ENCODE data around the gene GOLGA8H. TPM values are rescaled to one million over a fixed set of nuclear protein-coding genes. Genes with fewer than 3 reads are reported as not detected.
A peak's percentile ranks its signal among the peaks of the same experiment; 100 is the strongest.
"Not testable (repeated sequence)": the region's sequence is repeated elsewhere in the genome, so short reads cannot be mapped to it uniquely, and the experiment has no call there.

The GOLGA8H gene, protein sequence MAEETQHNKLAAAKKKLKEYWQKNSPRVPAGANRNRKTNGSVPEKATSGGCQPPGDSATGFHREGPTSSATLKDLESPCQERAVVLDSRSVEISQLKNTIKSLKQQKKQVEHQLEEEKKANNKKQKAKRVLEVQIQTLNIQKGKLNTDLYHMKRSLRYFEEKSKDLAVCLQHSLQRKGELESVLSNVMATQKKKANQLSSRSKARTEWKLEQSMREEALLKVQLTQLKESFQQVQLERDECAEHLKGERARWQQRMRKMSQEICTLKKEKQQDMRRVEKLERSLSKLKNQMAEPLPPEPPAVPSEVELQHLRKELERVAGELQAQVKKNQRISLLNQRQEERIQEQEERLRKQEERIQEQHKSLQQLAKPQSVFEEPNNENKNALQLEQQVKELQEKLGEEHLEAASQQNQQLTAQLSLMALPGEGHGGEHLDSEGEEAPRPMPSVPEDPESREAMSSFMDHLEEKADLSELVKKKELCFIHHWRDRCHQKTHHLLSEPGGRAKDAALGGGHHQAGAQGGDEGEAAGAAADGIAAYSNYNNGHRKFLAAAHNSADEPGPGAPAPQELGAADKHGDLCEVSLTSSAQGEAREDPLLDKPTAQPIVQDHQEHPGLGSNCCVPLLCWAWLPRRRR
- total RNA-seq (2014; rRNA removed; shearing (Covaris generic)), result 1.2 and 2.1 TPM in 2 replicates

DNA sequence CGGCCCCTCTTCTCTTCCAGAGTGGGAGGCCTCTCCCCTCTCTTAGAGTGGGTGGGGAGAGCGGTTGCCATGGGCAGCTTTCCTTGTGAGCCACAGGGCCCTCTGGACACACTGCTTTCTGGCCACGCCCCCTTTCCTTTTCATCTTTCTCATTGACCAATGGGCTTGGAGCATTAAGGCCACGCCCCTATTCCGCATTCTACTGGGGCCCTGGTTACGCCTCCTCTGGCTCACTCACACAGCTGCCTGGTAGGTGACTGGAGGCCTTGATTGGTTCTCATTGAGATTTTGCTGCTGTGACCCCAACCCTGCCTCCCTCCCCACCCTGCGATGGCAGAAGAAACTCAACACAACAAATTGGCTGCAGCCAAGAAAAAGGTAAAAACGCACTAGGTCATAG lies at the start of gene GOLGA8H:
Gene GOLGA8H (plus strand): TSS at position 233 of the 400 bp plus-strand sequence. CDS start 98 bp downstream, at position 331.
- H3K27ac ChIP-seq; H3K9me3 ChIP-seq (replicated peaks); H3K27me3 ChIP-seq; H3K36me3 ChIP-seq; H3K4me3 ChIP-seq; H3K4me1 ChIP-seq: not testable (repeated sequence)
- peak in 1 of 2 experiments; percentile 6 for DNase-seq

DNA sequence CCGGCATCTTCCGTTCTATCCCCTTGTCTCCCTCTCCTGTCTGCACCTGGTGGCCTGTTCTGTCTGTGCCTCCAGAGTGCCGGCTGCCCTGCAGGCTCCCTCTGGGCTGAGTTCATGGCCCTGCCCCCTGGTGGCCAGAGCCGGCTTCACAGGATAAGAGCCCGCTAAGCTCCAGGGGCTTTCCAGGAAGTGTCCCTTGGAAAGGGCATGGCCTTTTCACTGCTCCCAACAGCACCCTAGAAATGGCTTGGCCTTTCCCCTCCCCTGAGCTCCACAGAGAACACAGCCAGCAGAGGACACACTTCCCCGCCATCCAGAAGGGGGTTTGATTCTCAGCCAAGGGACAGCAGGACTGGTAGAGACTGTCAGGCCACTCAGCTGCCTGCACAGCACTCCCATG lies 36.9 kb upstream of the GOLGA8H start:
- not testable (repeated sequence) for H3K27ac ChIP-seq; H3K4me1 ChIP-seq; H3K27me3 ChIP-seq; H3K36me3 ChIP-seq; H3K4me3 ChIP-seq; H3K9me3 ChIP-seq (replicated peaks)
- peak; percentile 17 to 27 for DNase-seq

DNA sequence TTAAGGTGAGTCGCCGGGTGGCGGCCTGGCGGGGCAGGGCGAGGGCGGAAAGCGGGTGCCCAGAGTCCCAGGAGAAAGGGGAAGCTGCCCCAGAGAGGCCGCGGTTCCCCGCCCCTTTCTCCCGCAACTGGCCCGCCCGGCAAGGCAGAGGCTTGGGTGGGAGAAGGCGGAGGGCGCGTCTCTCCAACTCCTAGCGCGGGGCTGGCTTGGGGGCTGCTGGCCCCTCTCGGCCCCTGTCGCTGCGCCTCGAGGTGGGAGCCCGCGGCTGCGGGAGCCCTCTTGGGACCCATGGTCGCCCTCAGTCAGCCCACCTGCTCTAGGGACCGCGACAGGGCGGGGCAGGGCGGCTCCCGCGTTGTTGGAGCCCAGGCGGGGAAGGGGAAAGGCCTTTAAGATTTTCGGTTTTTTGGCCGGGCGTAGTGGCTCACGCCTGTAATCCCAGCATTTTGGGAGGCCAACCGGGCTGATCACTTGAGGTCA lies 30.8 kb upstream of the GOLGA8H start:
- H3K27ac ChIP-seq; H3K36me3 ChIP-seq; DNase-seq; H3K4me1 ChIP-seq; H3K27me3 ChIP-seq; H3K9me3 ChIP-seq (replicated peaks): not testable (repeated sequence)
- H3K4me3 ChIP-seq, result peak overlapping the region; percentile 45

DNA sequence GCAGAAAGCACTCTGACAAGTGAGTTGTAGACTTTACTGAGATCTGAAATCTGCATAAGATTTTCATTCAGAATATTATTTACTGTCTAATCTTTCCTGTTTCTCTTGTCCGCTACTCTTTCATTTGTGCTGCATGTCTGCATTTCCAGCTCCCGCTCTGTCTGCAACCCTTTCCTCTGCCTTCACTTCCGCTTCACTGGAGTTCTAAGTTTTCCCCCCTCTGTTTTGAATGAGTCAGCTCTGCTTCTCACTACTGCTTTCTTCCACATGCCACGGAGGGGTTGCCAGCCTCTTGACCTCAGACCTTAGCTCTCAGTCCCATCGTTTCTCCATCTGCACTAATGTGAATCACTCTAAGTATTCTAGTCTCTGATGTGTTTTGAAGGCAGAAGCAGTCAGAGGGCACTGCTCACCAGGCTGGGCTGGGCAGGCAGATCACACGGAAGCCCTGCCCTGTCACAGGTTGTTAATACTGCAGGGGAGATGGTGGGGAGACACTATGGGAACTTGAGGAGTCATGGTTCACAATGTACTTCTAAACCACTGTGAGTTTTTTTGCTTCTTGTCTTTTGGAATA lies 24.3 kb upstream of the GOLGA8H start:
- not testable (repeated sequence) for H3K27ac ChIP-seq; H3K4me3 ChIP-seq; H3K9me3 ChIP-seq (replicated peaks); H3K36me3 ChIP-seq; H3K4me1 ChIP-seq; DNase-seq; H3K27me3 ChIP-seq

DNA sequence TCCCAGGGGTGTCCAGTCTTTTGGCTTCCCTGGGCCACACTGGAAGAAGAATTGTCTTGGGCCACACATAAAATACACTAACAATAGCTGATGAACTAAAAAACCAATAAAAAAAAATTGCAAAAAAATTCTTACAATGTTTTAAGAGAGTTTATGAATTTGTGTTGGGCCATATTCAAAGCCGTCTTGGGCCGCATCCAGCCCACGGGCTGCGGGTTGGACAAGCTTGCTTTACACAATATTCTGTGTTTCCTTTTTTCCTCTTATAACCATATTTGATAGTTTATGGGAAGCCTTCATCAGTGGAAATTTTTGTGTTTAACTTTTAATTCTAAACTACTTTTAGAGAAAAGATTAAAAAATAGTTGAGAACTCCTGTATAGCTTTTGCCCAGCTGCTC lies 23.1 kb upstream of the GOLGA8H start:
- H3K4me1 ChIP-seq; DNase-seq; H3K27me3 ChIP-seq; H3K9me3 ChIP-seq (replicated peaks); H3K4me3 ChIP-seq; H3K36me3 ChIP-seq; H3K27ac ChIP-seq: not testable (repeated sequence)

DNA sequence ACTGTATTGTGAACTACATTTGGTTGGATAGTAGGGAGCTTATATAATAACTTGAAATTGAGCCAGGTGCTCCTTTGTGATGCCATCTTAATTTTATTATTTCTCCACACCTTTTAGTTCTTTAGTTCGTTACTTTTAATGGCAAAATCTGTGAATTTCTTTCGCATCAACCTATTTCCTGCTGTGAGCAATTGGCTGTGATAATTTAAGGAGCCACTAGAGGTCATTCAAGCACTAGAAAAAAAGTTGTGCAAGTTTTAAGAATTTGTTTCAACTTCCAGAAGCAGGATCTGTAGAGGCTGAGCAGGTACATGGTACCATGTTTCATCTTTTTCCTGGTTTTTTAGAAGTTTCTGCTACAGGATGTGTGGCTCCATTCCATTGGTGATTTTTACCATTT lies 4.9 kb upstream of the GOLGA8H start:
- DNase-seq; H3K27ac ChIP-seq; H3K4me3 ChIP-seq; H3K36me3 ChIP-seq; H3K27me3 ChIP-seq; H3K9me3 ChIP-seq (replicated peaks); H3K4me1 ChIP-seq: not testable (repeated sequence)

DNA sequence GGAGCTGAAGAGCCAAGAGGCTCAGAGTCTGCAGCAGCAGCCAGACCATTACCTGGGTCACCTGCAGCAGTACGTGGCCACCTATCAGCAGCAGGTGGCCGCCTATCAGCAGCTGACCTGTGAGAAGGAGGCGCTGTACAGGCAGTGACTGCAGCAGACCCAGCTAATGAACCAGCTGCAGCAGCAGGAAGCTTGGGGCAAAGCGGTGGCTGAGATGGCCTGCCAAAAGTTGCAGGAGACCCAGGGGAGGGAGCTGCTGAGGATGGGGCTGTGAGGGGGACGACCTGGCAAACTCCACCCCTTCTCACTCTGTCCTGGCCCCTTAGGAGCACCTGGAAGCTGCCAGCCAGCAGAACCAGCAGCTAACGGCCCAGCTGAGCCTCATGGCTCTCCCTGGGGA lies 8.4 kb downstream of the GOLGA8H start:
- not testable (repeated sequence) for H3K36me3 ChIP-seq; H3K9me3 ChIP-seq (replicated peaks); H3K27me3 ChIP-seq; H3K4me1 ChIP-seq; DNase-seq; H3K4me3 ChIP-seq; H3K27ac ChIP-seq

DNA sequence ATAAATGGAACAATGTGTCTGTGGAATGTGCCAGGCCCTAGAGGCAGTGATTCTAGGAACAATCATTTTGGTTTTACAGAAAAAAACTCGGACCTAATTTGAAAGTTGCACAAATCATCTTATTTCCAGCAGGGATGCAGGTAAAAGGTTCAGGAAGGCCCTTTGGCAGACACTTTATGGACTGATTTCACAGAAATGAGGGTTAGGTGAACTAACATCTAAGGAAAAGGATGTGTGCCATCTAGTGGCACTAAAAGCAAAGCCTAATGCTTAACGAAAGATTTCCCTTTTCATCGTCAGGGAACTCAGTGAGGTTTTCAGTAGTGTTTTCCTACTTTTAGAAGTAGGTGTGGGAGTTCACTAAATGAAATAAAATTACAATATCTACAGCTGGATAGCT lies 17.5 kb downstream of the GOLGA8H start:
- DNase-seq, result peak in 1 of 2 experiments; percentile 31

DNA sequence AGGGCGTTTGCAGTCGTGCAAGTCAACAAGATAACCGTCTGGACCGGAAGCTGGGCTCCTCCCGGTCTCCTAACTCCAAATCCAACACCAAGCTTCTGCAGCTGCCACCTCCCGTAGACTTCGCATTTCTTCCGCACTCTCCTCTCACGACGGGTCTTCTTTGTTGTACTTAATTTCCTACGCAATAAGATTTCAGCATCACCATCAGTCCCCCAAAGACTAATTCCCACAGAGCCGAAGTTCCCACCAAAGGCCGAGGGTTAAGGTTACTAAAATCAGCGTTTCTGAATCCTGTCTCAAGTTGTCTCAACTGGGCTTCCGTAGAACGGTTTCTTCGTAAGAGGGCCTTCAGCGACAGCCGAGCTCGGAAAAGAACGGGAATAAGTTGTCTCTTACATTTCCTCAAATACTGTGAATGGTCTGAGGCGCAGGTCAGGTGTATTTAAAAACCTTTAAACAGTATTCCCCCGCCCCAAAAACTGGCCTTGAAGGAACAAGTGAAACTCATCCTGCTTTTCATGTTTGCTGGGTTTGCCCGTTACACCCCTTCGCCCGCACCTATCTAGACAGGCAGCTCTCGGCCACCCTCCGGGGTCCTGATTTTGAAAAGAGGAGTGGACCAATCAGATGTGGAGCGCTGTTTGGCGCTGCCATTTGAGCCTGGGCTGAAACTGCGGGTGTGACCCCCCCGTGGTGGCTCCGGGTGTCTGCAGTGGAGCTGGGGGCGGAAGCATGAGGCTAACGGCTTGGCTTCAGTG lies 21.8 kb downstream of the GOLGA8H start, which contains the start of gene ARHGAP11B:
Gene ARHGAP11B (plus strand): TSS at position 693 of the 758 bp plus-strand sequence.
- peak; percentile 95 to 96 for DNase-seq
- not testable (repeated sequence) for H3K9me3 ChIP-seq (replicated peaks); H3K4me1 ChIP-seq; H3K36me3 ChIP-seq; H3K27me3 ChIP-seq
- H3K4me3 ChIP-seq, result peak within 1 kb of the TSS; percentile 95
- peak within 1 kb of the TSS; percentile 93 for H3K27ac ChIP-seq

More for the DNA sequence above, 17.5 kb downstream of the GOLGA8H start:
- not testable (repeated sequence) for H3K4me1 ChIP-seq; H3K27me3 ChIP-seq; H3K27ac ChIP-seq; H3K4me3 ChIP-seq; H3K36me3 ChIP-seq; H3K9me3 ChIP-seq (replicated peaks)

DNA sequence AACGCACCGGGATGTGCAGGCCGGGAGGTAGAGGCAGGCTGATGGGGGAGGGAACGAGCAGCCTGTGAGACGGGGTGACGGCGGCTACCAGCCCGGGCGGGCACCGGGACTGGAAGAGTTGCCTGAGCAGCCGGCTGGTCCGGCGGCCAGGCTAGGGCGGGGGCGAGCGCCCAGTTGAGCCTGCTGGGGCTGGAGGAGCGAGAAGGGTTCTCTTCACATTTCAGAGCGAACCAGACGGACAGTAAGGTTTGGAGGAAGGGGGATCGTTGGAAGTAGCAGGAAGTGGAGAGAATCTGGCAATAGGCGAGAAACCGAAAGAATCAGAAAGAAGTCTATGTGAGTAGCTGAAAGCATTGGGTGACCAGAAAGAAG lies 22.4 kb downstream of the GOLGA8H start:
- Histone ChIP-seq H3K4me3 (peak overlapping the region; percentile 95), H3K27ac (peak overlapping the region; percentile 93)
- not testable (repeated sequence) for H3K4me1 ChIP-seq; H3K36me3 ChIP-seq; H3K9me3 ChIP-seq (replicated peaks); H3K27me3 ChIP-seq
- peak; percentile 10 to 40 for DNase-seq

DNA sequence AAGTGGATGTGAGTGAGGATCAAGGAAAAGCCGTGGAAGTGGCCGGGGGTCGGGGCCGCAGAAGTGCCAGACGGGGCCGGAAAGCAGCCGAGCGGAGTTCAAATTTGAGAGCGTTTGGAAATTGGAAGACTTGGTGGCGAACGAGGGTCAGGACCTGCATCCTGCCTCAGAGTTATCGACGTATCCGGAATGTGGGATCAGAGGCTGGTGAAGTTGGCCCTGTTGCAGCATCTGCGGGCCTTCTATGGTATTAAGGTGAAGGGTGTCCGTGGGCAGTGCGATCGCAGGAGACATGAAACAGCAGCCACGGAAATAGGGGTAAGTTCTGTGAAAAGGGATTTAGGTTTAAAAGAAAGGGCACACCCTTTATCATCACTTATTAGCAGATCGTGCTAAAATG lies 22.8 kb downstream of the GOLGA8H start:
- peak overlapping the region; percentile 93 for H3K27ac ChIP-seq
- H3K36me3 ChIP-seq; H3K9me3 ChIP-seq (replicated peaks); H3K27me3 ChIP-seq; H3K4me1 ChIP-seq: not testable (repeated sequence)
- H3K4me3 ChIP-seq, result peak overlapping the region; percentile 95
- DNase-seq, result peak in 1 of 2 experiments; percentile 17

DNA sequence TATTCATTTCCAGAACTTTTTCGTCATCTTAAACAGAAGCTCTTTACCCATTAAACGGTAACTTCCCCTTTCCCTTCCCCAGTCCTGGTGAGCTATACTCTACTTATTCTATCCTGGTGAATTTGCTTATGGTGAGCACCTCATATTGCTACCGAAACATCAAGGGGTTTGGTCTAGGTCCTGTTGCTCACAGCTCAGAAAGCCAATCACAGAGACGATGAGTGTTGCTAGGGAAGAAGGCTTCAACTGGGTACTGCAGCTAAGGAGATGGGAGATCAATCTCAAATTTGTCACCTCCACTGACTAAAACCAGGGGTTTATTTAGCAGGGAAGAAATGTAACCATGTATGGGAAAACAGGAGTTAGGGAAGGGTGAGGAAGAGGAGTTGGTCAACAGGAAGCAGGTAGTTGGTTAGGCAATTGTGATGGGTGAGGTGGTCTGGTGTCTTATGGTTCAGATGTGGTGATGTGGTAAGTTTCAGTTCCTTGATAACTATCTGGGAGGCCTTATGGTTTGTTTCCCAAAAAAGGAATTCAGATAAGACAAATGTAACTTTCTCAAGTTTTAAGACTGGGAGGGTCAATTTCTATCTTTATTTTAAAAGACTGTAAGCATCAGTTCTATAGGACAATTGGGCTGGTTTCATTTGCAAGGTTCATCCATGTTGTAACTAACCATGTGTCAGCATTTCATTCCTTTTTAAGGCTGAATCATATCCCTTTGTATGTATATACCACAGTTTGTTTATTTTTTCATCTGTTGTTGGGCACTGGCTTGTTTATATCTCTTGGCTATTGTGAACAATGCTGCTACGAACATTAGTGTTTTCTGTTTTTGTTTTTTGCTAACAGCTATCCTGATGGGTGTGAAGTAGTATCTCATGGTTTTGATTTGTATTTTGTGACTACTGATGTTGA lies 46.4 kb downstream of the GOLGA8H start:
- no peak overlapping the region for H3K4me3 ChIP-seq
- no peaks in the 10 kb centered on the region for H3K4me1 ChIP-seq
- DNase-seq, result no peak
- H3K27me3 ChIP-seq, result no peaks in the 10 kb centered on the region
- H3K27ac ChIP-seq, result no peak overlapping the region
- peaks cover 44% of the 10 kb centered on the region for H3K36me3 ChIP-seq
- H3K9me3 ChIP-seq (replicated peaks), result no peaks in the 10 kb centered on the region

DNA sequence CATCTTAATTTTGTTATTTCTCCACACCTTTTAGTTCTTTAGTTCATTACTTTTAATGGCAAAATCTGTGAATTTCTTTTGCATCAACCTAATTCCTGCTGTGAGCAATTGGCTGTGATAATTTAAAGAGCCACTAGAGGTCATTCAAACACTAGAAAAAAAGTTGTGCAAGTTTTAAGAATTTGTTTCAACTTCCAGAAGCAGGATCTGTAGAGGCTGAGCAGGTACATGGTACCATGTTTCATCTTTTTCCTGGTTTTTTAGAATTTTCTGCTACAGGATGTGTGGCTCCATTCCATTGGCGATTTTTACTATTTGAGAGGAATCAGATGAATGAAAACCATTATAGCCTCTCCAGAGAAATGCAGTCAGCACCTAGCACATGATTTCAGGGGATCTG lies 57.3 kb downstream of the GOLGA8H start:
- peaks cover 29% of the 10 kb centered on the region for H3K36me3 ChIP-seq
- not testable (repeated sequence) for H3K27me3 ChIP-seq; H3K4me1 ChIP-seq; H3K27ac ChIP-seq; H3K4me3 ChIP-seq; H3K9me3 ChIP-seq (replicated peaks)
- DNase-seq, result peak in 1 of 2 experiments; percentile 20
